CD4-positive, alpha-beta T cell (primary cell): ENCODE results near the gene CDC42BPG. TPM values are rescaled to one million over a fixed set of nuclear protein-coding genes. Genes with fewer than 3 reads are reported as not detected.

Experiments used
- ATAC-seq: fragments of 200-7000 bp; cut with Tn5 transposase; one replicate; pipeline ENCODE4 v1.10.0; 2022; ENCODE audit warnings: mild to moderate bottlenecking; ENCODE audit not compliant: poor library complexity
- CTCF ChIA-PET: fragments of 350-600 bp; sonication (Branson Sonifier 250); formaldehyde crosslinking; loops from one replicate; lab custom pipeline; 2021; ENCODE audit warnings: antibody characterized with exemption, inconsistent platforms; lab: Charles Lee
- POLR2A ChIA-PET: fragments of 350-600 bp; sonication (Branson Sonifier 250); formaldehyde crosslinking; loops from one replicate; lab custom pipeline; 2021; ENCODE audit warnings: antibody characterized with exemption, inconsistent platforms; lab: Charles Lee
- DNase-seq, 14 experiments: peaks; one replicate each; pipeline ENCODE4 v3.0.0-alpha.2; 2013 to 2020; ENCODE audit warnings: mixed read lengths in 2 of 14
- H3K27ac ChIP-seq, 2 donors: one replicate each; pipeline versions ENCODE4 v1.5.1 to v1.7.0; 2013; ENCODE audit warnings: low read length in 2 of 2, low read depth in 1 of 2, mild to moderate bottlenecking in 1 of 2
- H3K27me3 ChIP-seq, 2 experiments: 1 replicate in 1 of 2; 2 replicates in 1 of 2; pipeline versions ENCODE4 v1.6.1 to v1.7.0; 2013; ENCODE audit warnings: low read length in 2 of 2, control low read depth in 1 of 2, mild to moderate bottlenecking in 1 of 2, moderate library complexity in 1 of 2; ENCODE audit not compliant: insufficient read depth in 2 of 2, control insufficient read depth in 1 of 2
- H3K36me3 ChIP-seq: one replicate; pipeline ENCODE4 v1.6.1; 2013; ENCODE audit warnings: low read length, control low read depth; ENCODE audit not compliant: insufficient read depth
- H3K4me1 ChIP-seq: one replicate; pipeline ENCODE4 v1.6.1; 2013; ENCODE audit warnings: low read length, control low read depth; ENCODE audit not compliant: insufficient read depth
- H3K4me3 ChIP-seq: one replicate; pipeline ENCODE4 v1.5.1; 2013; ENCODE audit warnings: mild to moderate bottlenecking, low read length, moderate library complexity
- H3K9me3 ChIP-seq, 2 experiments: 1 replicate in 1 of 2; 2 replicates in 1 of 2; pipeline versions ENCODE4 v1.6.1 to v1.7.0; 2013; ENCODE audit warnings: low read length in 2 of 2, mild to moderate bottlenecking in 2 of 2, control low read depth in 1 of 2, moderate library complexity in 1 of 2; ENCODE audit not compliant: control insufficient read depth in 1 of 2, insufficient read depth in 1 of 2
- H3K27ac Mint-ChIP-seq: one replicate; pipeline ENCODE4 v1.8.0; 2020; ENCODE audit warnings: mixed read lengths
- H3K27me3 Mint-ChIP-seq: one replicate; pipeline ENCODE4 v1.8.0; 2021; ENCODE audit warnings: mixed read lengths
- H3K36me3 Mint-ChIP-seq: one replicate; pipeline ENCODE4 v1.8.0; 2021; ENCODE audit warnings: low read depth, mixed read lengths
- H3K4me1 Mint-ChIP-seq: one replicate; pipeline ENCODE4 v1.8.0; 2021; ENCODE audit warnings: low read depth, mixed read lengths
- H3K4me3 Mint-ChIP-seq: one replicate; pipeline ENCODE4 v1.8.0; 2020; ENCODE audit warnings: mild to moderate bottlenecking, mixed read lengths
- H3K9me3 Mint-ChIP-seq: one replicate; pipeline ENCODE4 v1.8.0; 2020; ENCODE audit warnings: mixed read lengths
- intact Hi-C, 2 experiments: fragments of 100-400 bp; cut with DNase I in 1 of 2; cut with micrococcal nuclease in 1 of 2; formaldehyde crosslinking; loops; one replicate each; pipeline versions ENCODE4 v1.15.1 to v1.9.0; 2023 to 2025; cut with DNase I, micrococcal nuclease
- total RNA-seq, 174 experiments: library from RNA in 2 of 174; stranded (reverse) in 2 of 174; gene quantifications; one replicate each; pipeline ENCODE4 v1.2.3 and lab custom pipeline; 2021 to 2026
- TF ChIP-seq, protein P1 (sequence below): fragments of 200-600 bp; IDR thresholded peaks from one replicate; pipeline ENCODE4 v1.8.0; 2022; ENCODE audit warnings: antibody characterized with exemption, mild to moderate bottlenecking

The CDC42BPG gene
- total RNA-seq, 2 experiments from 2014 or later: 6.9 to 9.7 TPM

DNA sequence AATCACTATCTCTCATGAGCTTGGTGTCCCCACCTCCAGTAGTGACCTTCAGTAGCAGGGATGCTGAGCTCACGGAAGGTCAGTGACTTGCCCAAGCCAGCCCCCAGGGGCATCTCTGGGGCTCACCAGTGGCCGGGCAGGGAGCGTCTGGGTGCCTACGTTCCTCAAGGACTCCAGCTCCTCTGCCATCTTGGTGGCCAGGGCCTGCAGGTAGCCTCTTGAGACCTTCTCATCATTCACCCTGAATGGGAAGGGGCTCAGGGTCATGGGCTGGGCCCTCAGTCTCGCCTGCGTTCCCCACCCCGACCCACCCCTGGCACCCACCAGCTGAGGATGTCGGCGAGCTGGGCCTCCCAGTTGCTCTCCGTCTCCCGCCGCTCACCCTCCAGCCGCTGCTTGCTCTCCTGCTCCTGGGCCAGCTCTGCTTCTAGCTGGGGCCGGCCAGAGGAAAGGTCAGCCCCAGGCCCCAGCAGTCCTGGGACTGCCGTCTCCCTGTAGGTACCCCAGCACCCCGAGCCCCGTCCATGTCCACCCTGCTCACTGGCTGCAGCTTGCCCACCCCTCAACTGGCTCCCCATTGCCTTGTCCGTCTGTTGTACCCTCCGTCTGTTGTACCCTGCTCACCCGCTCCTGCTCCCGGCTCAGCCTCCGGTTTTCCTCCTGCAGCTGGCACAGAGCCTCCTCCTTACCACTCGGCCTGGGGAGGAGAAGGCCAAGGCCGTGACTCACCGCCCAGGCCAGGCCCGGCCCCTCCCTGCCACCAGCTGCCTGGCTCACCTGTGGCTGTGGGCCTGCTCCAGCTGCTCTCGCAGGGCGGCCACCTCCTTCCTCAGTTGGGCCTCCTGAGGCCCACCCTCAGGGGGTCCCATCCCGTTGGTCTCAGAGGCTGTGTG lies 9.5 kb downstream of the CDC42BPG start:
- ATAC-seq (no peak), DNase-seq (no peak)
- TF ChIP-seq, protein P1, sequence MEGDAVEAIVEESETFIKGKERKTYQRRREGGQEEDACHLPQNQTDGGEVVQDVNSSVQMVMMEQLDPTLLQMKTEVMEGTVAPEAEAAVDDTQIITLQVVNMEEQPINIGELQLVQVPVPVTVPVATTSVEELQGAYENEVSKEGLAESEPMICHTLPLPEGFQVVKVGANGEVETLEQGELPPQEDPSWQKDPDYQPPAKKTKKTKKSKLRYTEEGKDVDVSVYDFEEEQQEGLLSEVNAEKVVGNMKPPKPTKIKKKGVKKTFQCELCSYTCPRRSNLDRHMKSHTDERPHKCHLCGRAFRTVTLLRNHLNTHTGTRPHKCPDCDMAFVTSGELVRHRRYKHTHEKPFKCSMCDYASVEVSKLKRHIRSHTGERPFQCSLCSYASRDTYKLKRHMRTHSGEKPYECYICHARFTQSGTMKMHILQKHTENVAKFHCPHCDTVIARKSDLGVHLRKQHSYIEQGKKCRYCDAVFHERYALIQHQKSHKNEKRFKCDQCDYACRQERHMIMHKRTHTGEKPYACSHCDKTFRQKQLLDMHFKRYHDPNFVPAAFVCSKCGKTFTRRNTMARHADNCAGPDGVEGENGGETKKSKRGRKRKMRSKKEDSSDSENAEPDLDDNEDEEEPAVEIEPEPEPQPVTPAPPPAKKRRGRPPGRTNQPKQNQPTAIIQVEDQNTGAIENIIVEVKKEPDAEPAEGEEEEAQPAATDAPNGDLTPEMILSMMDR: no peak
- H3K36me3 ChIP-seq: peaks cover 19% of the 10 kb centered on the region
- no peak overlapping the region for H3K4me3 Mint-ChIP-seq
- no peak overlapping the region for H3K27ac ChIP-seq
- no peaks in the 10 kb centered on the region for H3K9me3 ChIP-seq
- H3K4me1 Mint-ChIP-seq: no peaks in the 10 kb centered on the region
- H3K36me3 Mint-ChIP-seq: peaks cover 11% of the 10 kb centered on the region
- H3K27me3 Mint-ChIP-seq: no peaks in the 10 kb centered on the region
- ChIA-PET POLR2A (interaction anchor here (1.4 kb wide), 2 partner anchors 24 to 56 kb away, joined by 3 read pairs; partner anchors contain the start of genes MEN1 and SF1), CTCF (interaction anchor here (1.5 kb wide), 1 partner anchor 9 kb away, joined by 4 read pairs; the partner anchor contains the start of gene CDC42BPG)
- intact Hi-C loops: no loop called here
- H3K9me3 Mint-ChIP-seq: no peaks in the 10 kb centered on the region
- no peaks in the 10 kb centered on the region for H3K27me3 ChIP-seq
- H3K4me3 ChIP-seq: no peak overlapping the region
- peaks cover 3% of the 10 kb centered on the region for H3K4me1 ChIP-seq
- no peak overlapping the region for H3K27ac Mint-ChIP-seq

DNA sequence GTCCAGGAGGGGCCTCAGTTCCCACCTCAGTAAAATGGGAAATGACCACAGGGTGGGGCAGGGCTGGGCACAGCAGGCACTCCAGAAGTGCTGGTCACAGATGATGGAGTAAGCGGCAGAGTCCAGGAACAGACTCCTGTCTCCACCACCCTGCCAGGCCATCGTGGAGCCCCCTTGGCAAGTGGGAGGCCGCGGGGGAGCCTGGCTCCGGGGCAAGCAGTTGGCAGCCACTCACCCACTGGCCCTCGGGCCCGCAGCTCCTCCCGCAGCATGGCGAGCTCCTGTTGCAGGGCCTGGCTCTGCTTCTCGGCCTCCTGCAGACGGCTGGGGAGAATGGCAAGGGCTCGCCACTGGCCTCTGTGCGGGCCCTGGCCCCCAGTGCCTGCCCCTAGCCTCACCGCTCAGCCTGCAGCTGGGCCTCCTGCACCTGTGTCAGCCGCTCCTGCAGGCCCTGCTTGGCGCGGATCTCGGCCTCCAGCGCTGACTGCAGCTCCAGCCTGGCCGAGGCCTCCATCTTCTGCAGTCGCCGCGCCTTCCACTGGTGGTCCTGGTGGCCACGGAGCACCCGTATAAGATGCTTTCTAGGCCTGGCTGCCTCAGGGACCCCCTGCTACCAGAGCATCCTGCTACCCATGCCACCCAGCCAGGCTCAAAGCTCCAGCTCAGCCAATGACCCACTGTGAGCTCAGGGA lies 10.3 kb downstream of the CDC42BPG start:
- Histone ChIP-seq H3K4me3 (no peak overlapping the region), H3K4me1 (peaks cover 3% of the 10 kb centered on the region), H3K9me3 (no peaks in the 10 kb centered on the region), H3K27me3 (no peaks in the 10 kb centered on the region), H3K36me3 (peaks cover 20% of the 10 kb centered on the region), H3K27ac (no peak overlapping the region)
- no peak overlapping the region for H3K4me3 Mint-ChIP-seq
- ATAC-seq (no peak), DNase-seq (no peak)
- H3K4me1 Mint-ChIP-seq: no peaks in the 10 kb centered on the region
- no peak overlapping the region for H3K27ac Mint-ChIP-seq
- TF ChIP-seq, protein P1: no peak
- intact Hi-C loops: no loop called here
- H3K27me3 Mint-ChIP-seq: no peaks in the 10 kb centered on the region
- H3K36me3 Mint-ChIP-seq: peaks cover 6% of the 10 kb centered on the region
- H3K9me3 Mint-ChIP-seq: no peaks in the 10 kb centered on the region
- ChIA-PET CTCF (interaction anchor here (1.5 kb wide), 1 partner anchor 10 kb away, joined by 4 read pairs; the partner anchor contains the start of gene CDC42BPG), POLR2A (interaction anchor here (1.4 kb wide), 1 partner anchor 56 kb away, joined by 3 read pairs; the partner anchor contains the start of gene SF1)

DNA sequence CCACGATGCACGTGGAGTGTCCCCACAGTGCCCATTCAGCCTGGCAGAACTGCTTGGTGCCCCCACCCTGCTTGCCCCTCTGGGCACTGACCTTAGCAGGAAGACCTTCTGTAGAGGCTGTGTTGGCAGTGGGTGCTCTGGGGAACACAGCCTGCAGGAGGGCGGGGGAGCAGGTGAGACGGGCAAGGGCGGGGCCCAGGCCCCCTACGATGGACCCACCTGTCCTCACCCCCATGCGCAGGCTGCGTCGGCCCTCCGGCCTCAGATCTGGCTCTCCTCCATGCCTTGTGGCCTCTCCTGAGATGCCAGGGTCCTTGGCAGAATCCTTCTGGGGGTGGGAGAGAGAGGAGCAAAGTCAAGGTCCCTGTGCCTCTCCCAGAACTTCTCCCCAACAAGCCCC lies 10.9 kb downstream of the CDC42BPG start:
- CTCF ChIA-PET: interaction anchor here (1.5 kb wide), 1 partner anchor 11 kb away, joined by 4 read pairs; the partner anchor contains the start of gene CDC42BPG
- Mint-ChIP-seq H3K4me1 (no peaks in the 10 kb centered on the region), H3K27ac (no peak overlapping the region), H3K27me3 (no peaks in the 10 kb centered on the region), H3K4me3 (no peak overlapping the region), H3K9me3 (no peaks in the 10 kb centered on the region), H3K36me3 (peaks cover 6% of the 10 kb centered on the region)
- H3K9me3 ChIP-seq: no peaks in the 10 kb centered on the region
- DNase-seq (no peak), ATAC-seq (no peak)
- POLR2A ChIA-PET: interaction anchor here (1.4 kb wide), 1 partner anchor 55 kb away, joined by 3 read pairs; the partner anchor contains the start of gene SF1
- intact Hi-C loops: no loop called here
- no peak overlapping the region for H3K4me3 ChIP-seq
- H3K27ac ChIP-seq: no peak overlapping the region
- TF ChIP-seq, protein P1: no peak
- peaks cover 20% of the 10 kb centered on the region for H3K36me3 ChIP-seq
- H3K4me1 ChIP-seq: peaks cover 3% of the 10 kb centered on the region
- no peaks in the 10 kb centered on the region for H3K27me3 ChIP-seq
